Uterus (tissue), 4 donors: ENCODE measurements around the gene SEPTIN11. TPM values are rescaled to one million over a fixed set of nuclear protein-coding genes. Genes with fewer than 3 reads are reported as not detected.
A peak's percentile ranks its signal among the peaks of the same experiment; 100 is the strongest.

ENCODE experiments used
- DNase-seq, 2 donors: peaks; one replicate each; pipeline ENCODE4 v3.0.0-alpha.2; 2019 to 2020
- H3K27ac ChIP-seq, 2 donors: fragments of 200-600 bp; sonication (generic); 1 replicate in 1 of 2; 2 replicates in 1 of 2; pipeline ENCODE4 v1.5.1; 2016 to 2018
- H3K27me3 ChIP-seq, 2 donors: fragments of 200-600 bp; sonication (generic); one replicate each; pipeline ENCODE4 v1.5.1; 2018 to 2019; ENCODE audit warnings: control low read depth in 1 of 2
- H3K36me3 ChIP-seq, 2 donors: fragments of 200-600 bp; sonication (generic); one replicate each; pipeline ENCODE4 v1.5.1; 2019; ENCODE audit warnings: control low read depth in 1 of 2
- H3K4me1 ChIP-seq, 2 donors: fragments of 200-600 bp; sonication (generic); one replicate each; pipeline ENCODE4 v1.5.1; 2018 to 2019; ENCODE audit warnings: control low read depth in 1 of 2
- H3K4me3 ChIP-seq, 2 donors: fragments of 200-600 bp; sonication (generic); 1 replicate in 1 of 2; 2 replicates in 1 of 2; pipeline ENCODE4 v1.5.1; 2018 to 2019; ENCODE audit warnings: mild to moderate bottlenecking in 1 of 2
- H3K9me3 ChIP-seq, 2 donors: fragments of 200-600 bp; sonication (generic); one replicate each; pipeline ENCODE4 v1.5.1; 2019; ENCODE audit warnings: control low read depth in 1 of 2
- CTCF ChIP-seq, 4 experiments: fragments of 200-600 bp in 2 of 4; fragments of 450-650 bp in 2 of 4; sonication (generic) in 2 of 4; IDR thresholded peaks; one replicate each; pipeline ENCODE4 v1.5.1; 2016 to 2019; ENCODE audit warnings: antibody characterized with exemption in 4 of 4, mild to moderate bottlenecking in 2 of 4, moderate library complexity in 1 of 4
- POLR2A ChIP-seq, 2 donors: fragments of 450-650 bp; IDR thresholded peaks; one replicate each; pipeline ENCODE4 v1.6.1; 2016; ENCODE audit warnings: antibody characterized with exemption in 2 of 2, mild to moderate bottlenecking in 1 of 2, moderate library complexity in 1 of 2
- intact Hi-C: fragments of 100-400 bp; cut with DNase I; formaldehyde crosslinking; loops from one replicate; pipeline ENCODE4 v1.15.1; 2023; ENCODE audit warnings: low total_unique reads
- total RNA-seq, 4 donors: library from RNA; depleted of rRNA in 3 of 4; stranded (reverse); fragments of >200 nt in 3 of 4; gene quantifications; one replicate each; pipeline versions ENCODE4 v1.1.0 to v1.2.4, GENCODE V29; 2014 to 2023
- donor health status: DM: yes; HTN: yes; CAD: no.

SEPTIN11 gene
- total RNA-seq, 4 donors from 2014 or later: 49.4 to 317 (median 88.1) TPM

- TF ChIP-seq POLR2A (IDR thresholded peaks at IDR 0.05): no peak
- no peaks in the 10 kb centered on the region for H3K4me1 ChIP-seq
- H3K27ac ChIP-seq: no peak overlapping the region
- intact Hi-C loops: no loop called here
- H3K9me3 ChIP-seq: no peaks in the 10 kb centered on the region
- no peaks in the 10 kb centered on the region for H3K36me3 ChIP-seq
- no peak for DNase-seq
- H3K4me3 ChIP-seq: no peak overlapping the region
- no peaks in the 10 kb centered on the region for H3K27me3 ChIP-seq
Measured at GRCh38 chr4:76964769-76965168, 15.2 kb downstream of the SEPTIN11 start.

- no peaks in the 10 kb centered on the region for H3K4me1 ChIP-seq
- no peaks in the 10 kb centered on the region for H3K27me3 ChIP-seq
- no peak for DNase-seq
- no peaks in the 10 kb centered on the region for H3K9me3 ChIP-seq
- intact Hi-C loops: no loop called here
- no peaks in the 10 kb centered on the region for H3K36me3 ChIP-seq
- H3K27ac ChIP-seq: peak overlapping the region in 1 of 2 donors; percentile 25
- no peak overlapping the region for H3K4me3 ChIP-seq
- TF ChIP-seq POLR2A (IDR thresholded peaks at IDR 0.05) (no peak), CTCF (IDR thresholded peaks at IDR 0.05) (no peak)
Measured at GRCh38 chr4:76965866-76966579, 16.5 kb downstream of the SEPTIN11 start.

DNA sequence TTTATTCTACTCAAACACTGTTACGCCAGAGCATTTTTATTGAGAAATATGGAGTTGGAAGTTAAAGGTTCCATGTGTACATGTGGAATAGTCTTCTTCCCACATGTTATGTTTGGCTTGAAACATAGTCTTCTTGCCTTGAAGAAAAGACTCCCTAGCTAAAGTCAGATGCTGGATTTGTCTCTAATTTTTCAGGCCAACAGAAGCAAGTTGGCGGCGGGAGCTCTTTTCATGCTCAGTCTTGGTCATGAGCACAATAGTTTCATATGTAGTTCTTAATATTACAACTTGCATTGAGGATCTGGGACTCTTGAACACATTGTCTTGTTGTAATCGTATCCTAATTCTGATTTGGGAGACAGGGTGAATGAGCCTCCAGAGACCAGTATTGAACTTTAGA is 19.4 kb downstream of the SEPTIN11 start:
- Histone ChIP-seq H3K4me1 (no peaks in the 10 kb centered on the region), H3K9me3 (no peaks in the 10 kb centered on the region), H3K4me3 (no peak overlapping the region), H3K27me3 (no peaks in the 10 kb centered on the region), H3K36me3 (no peaks in the 10 kb centered on the region), H3K27ac (no peak overlapping the region)
- intact Hi-C loops: no loop called here
- DNase-seq: no peak
- TF ChIP-seq POLR2A (IDR thresholded peaks at IDR 0.05) (no peak), CTCF (IDR thresholded peaks at IDR 0.05) (no peak)

- no peak overlapping the region for H3K27ac ChIP-seq
- TF ChIP-seq POLR2A (IDR thresholded peaks at IDR 0.05) (no peak), CTCF (IDR thresholded peaks at IDR 0.05) (no peak)
- no peak overlapping the region for H3K4me3 ChIP-seq
- no peaks in the 10 kb centered on the region for H3K27me3 ChIP-seq
- intact Hi-C loops: no loop called here
- no peaks in the 10 kb centered on the region for H3K4me1 ChIP-seq
- DNase-seq: no peak
- no peaks in the 10 kb centered on the region for H3K9me3 ChIP-seq
- H3K36me3 ChIP-seq: no peaks in the 10 kb centered on the region
Measured at GRCh38 chr4:76969495-76969894, 19.9 kb downstream of the SEPTIN11 start.

DNA sequence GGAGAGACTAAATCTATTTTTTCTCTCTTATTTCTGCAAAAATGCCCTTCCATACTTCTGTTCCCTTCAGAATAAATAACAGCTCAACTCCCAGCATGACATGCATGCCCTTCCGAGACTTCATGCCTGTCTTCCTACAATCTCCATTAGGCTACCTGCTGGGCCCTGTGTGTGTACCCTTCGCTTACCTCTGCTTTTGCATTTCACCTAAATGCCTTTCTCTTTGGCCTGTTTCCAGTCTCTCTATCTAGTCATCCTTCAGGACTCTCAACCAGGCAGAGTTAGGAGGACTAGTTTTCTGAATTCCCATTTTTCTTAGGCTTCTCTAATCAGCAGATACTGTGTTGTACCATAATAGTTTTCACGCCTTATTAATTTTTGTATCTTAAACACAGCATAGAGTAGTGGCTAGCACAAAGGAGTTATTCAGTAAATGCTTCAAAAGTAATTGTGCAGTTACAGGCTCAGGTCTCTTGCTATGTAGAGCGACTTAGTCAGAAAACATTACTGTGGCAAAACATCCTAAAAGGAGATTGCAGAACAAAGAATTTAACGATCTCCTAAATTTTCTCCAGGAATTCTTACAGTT is 20.5 kb downstream of the SEPTIN11 start:
- no peaks in the 10 kb centered on the region for H3K27me3 ChIP-seq
- intact Hi-C loops: no loop called here
- H3K9me3 ChIP-seq: no peaks in the 10 kb centered on the region
- DNase-seq: no peak
- TF ChIP-seq POLR2A (IDR thresholded peaks at IDR 0.05) (no peak), CTCF (IDR thresholded peaks at IDR 0.05) (no peak)
- no peak overlapping the region for H3K4me3 ChIP-seq
- no peaks in the 10 kb centered on the region for H3K36me3 ChIP-seq
- H3K4me1 ChIP-seq: no peaks in the 10 kb centered on the region
- H3K27ac ChIP-seq: no peak overlapping the region
